Measurements from ENCODE around the gene CD79B. TPM values are rescaled to one million over a fixed set of nuclear protein-coding genes. Genes with fewer than 3 reads are reported as not detected.

Gene CD79B
- total and polyA plus RNA-seq, 2 experiments from 2014 or later: 1.3 to 2.5 TPM

GRCh38 chr17:63976702-63977101 is 44.6 kb upstream of the CD79B start:
- H3K4me3 ChIP-seq: no peak overlapping the region
- no peak overlapping the region for H2AFZ ChIP-seq
- no peaks in the 10 kb centered on the region for H3F3A ChIP-seq (replicated peaks; ENCODE audit: low read depth)
- no peak for ATAC-seq
- H3K9me2 ChIP-seq (ENCODE audit: insufficient read depth): no peaks in the 10 kb centered on the region
- Mint-ChIP-seq H3K27ac (no peak overlapping the region), H3K27me3 (ENCODE audit: insufficient read depth, low read depth, poor library complexity) (peaks cover 6% of the 10 kb centered on the region), H3K4me1 (peaks cover 7% of the 10 kb centered on the region), H3K4me3 (no peak overlapping the region), H3K9me3 (peaks cover 4% of the 10 kb centered on the region), H3K36me3 (ENCODE audit: low read depth) (peaks cover 1% of the 10 kb centered on the region; the same call in 2 of the 3 replicates)
- H3K27me3 ChIP-seq (ENCODE audit: insufficient read depth): no peaks in the 10 kb centered on the region
- H4K20me1 ChIP-seq (replicated peaks; ENCODE audit: insufficient read depth): no peaks in the 10 kb centered on the region
- H3K27ac ChIP-seq (ENCODE audit: low read depth): no peak overlapping the region
- H3K4me1 ChIP-seq (ENCODE audit: insufficient read depth): no peaks in the 10 kb centered on the region
- no peak for DNase-seq (ENCODE audit: low spot score)
- H3K36me3 ChIP-seq (ENCODE audit: insufficient read depth): no peaks in the 10 kb centered on the region
- H3K4me2 ChIP-seq: no peak overlapping the region
- no peak for TF ChIP-seq ZNF331 (CRISPR knock-in tag; IDR thresholded peaks at IDR 0.05; ENCODE audit: low read depth)
- H3K79me2 ChIP-seq (replicated peaks; ENCODE audit: insufficient read depth): no peaks in the 10 kb centered on the region

- H3K27ac Mint-ChIP-seq: no peak overlapping the region
- no peak overlapping the region; the same call in 2 of the 3 replicates for H3K4me3 Mint-ChIP-seq
- TF ChIP-seq POLR2AphosphoS5 (IDR thresholded peaks at IDR 0.05; ENCODE audit: low read depth) (no peak), EZH2phosphoT487 (IDR thresholded peaks at IDR 0.05; ENCODE audit: unreplicated experiment) (no peak), JUNB (IDR thresholded peaks at IDR 0.05; ENCODE audit: unreplicated experiment) (no peak), NANOG (IDR thresholded peaks at IDR 0.05; ENCODE audit: borderline replicate concordance) (no peak), EZH2 (IDR thresholded peaks at IDR 0.05; ENCODE audit: low read depth, unreplicated experiment) (no peak)
- DNase-seq (ENCODE audit: low spot score) (no peak), ATAC-seq (no peak)
- Histone ChIP-seq H3K4me1 (ENCODE audit: insufficient read depth) (no peaks in the 10 kb centered on the region), H4K20me1 (replicated peaks; ENCODE audit: insufficient read depth) (no peaks in the 10 kb centered on the region), H3K27me3 (ENCODE audit: insufficient read depth) (no peaks in the 10 kb centered on the region), H3K4me2 (no peak overlapping the region), H3F3A (replicated peaks; ENCODE audit: low read depth) (no peaks in the 10 kb centered on the region), H3K27ac (ENCODE audit: low read depth) (no peak overlapping the region), H3K4me3 (no peak overlapping the region), H3K36me3 (ENCODE audit: insufficient read depth) (no peaks in the 10 kb centered on the region), H2AFZ (no peak overlapping the region), H3K9me2 (ENCODE audit: insufficient read depth) (no peaks in the 10 kb centered on the region), H3K79me2 (replicated peaks; ENCODE audit: insufficient read depth) (no peaks in the 10 kb centered on the region)
- H3K9me3 Mint-ChIP-seq: no peaks in the 10 kb centered on the region
- peaks cover 6% of the 10 kb centered on the region for H3K27me3 Mint-ChIP-seq (ENCODE audit: insufficient read depth, low read depth, poor library complexity)
- peaks cover 7% of the 10 kb centered on the region for H3K4me1 Mint-ChIP-seq
- no peaks in the 10 kb centered on the region; the same call in 2 of the 3 replicates for H3K36me3 Mint-ChIP-seq (ENCODE audit: low read depth)
Measured at GRCh38 chr17:63975541-63976092, 43.5 kb upstream of the CD79B start.

DNA sequence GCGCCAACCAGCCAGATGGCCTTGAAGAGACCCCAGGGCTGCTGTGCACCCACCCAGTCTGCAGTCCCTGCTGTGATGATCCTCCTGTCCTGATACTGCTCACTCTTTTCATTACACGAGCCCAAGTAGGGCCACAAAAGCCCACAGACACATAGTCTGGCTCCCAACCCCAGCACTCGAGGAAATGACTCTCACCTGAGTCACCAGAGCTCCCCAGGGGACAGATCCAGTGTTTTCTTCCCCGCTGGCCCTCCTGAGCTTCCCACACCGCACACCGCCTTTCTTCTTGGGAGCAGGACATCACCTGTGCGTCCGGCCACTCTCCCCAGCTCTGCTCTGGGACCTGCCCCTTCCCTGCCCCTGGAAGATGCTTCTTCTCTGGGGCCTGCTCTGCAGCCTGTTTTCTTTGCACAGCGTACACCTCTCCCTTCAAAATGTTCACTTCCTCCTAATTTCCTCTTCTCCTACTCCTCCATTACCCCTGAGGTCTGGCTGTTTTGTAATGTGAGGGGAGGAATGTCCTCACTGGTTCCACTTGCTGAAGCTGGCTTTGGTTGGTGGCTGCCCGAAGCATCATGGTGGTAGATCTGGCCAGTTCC is 42.6 kb upstream of the CD79B start:
- Mint-ChIP-seq H3K4me3 (no peak overlapping the region; the same call in 2 of the 3 replicates), H3K36me3 (ENCODE audit: low read depth) (no peaks in the 10 kb centered on the region; the same call in 2 of the 3 replicates), H3K9me3 (no peaks in the 10 kb centered on the region), H3K27me3 (ENCODE audit: insufficient read depth, low read depth, poor library complexity) (peaks cover 6% of the 10 kb centered on the region), H3K4me1 (peaks cover 7% of the 10 kb centered on the region), H3K27ac (0 out of 2 replicates have a peak overlapping the region, but pooled peaks have one; percentile 11)
- Histone ChIP-seq H4K20me1 (replicated peaks; ENCODE audit: insufficient read depth) (no peaks in the 10 kb centered on the region), H3K9me2 (ENCODE audit: insufficient read depth) (no peaks in the 10 kb centered on the region), H3K4me1 (ENCODE audit: insufficient read depth) (no peaks in the 10 kb centered on the region), H2AFZ (no peak overlapping the region), H3K4me3 (no peak overlapping the region), H3K79me2 (replicated peaks; ENCODE audit: insufficient read depth) (no peaks in the 10 kb centered on the region), H3F3A (replicated peaks; ENCODE audit: low read depth) (no peaks in the 10 kb centered on the region), H3K27ac (ENCODE audit: low read depth) (no peak overlapping the region), H3K27me3 (ENCODE audit: insufficient read depth) (no peaks in the 10 kb centered on the region), H3K36me3 (ENCODE audit: insufficient read depth) (no peaks in the 10 kb centered on the region), H3K4me2 (no peak overlapping the region)
- ATAC-seq: no peak
- DNase-seq (ENCODE audit: low spot score): no peak
- TF ChIP-seq POLR2AphosphoS5 (IDR thresholded peaks at IDR 0.05; ENCODE audit: low read depth) (no peak), REST (IDR thresholded peaks at IDR 0.05; ENCODE audit: unreplicated experiment) (no peak), NANOG (IDR thresholded peaks at IDR 0.05; ENCODE audit: borderline replicate concordance) (no peak), CREB1 (CRISPR knock-in tag; IDR thresholded peaks at IDR 0.05; ENCODE audit: low read depth) (no peak)

Data from GM23338 (cell line).